ENCODE measurements around the gene MTOR.

The MTOR gene

GRCh38 chr1:11252538-11252937 lies 9.8 kb downstream of the MTOR start:
- no peak for DNase-seq (ENCODE audit: low spot score)
- no peak overlapping the region for H3K27ac ChIP-seq
- no peak for TF ChIP-seq CTCF (conservative IDR thresholded peaks at IDR 0.05; ENCODE audit: low read depth)
- POLR2A ChIA-PET (ENCODE audit: low non-redundant PET) = no interaction called here
- CTCF ChIA-PET = no interaction called here

- no peak for TF ChIP-seq CTCF (conservative IDR thresholded peaks at IDR 0.05; ENCODE audit: low read depth)
- ChIA-PET POLR2A (ENCODE audit: low non-redundant PET) (no interaction called here), CTCF (interaction anchor here (0.6 to 1.1 kb wide), 2 partner anchors 11 to 211 kb away, joined by 3 read pairs; no protein-coding TSS in a partner anchor)
- no peak overlapping the region for H3K27ac ChIP-seq
- DNase-seq (ENCODE audit: low spot score) = no peak
Measured at GRCh38 chr1:11248169-11248568, 14.2 kb downstream of the MTOR start.

- ChIA-PET POLR2A (ENCODE audit: low non-redundant PET) (no interaction called here), CTCF (no interaction called here)
- no peak overlapping the region for H3K27ac ChIP-seq
- no peak for TF ChIP-seq CTCF (conservative IDR thresholded peaks at IDR 0.05; ENCODE audit: low read depth)
- DNase-seq (ENCODE audit: low spot score) = no peak
Measured at GRCh38 chr1:11245904-11246719, 16.2 kb downstream of the MTOR start.

GRCh38 chr1:11245248-11245647 lies 17.1 kb downstream of the MTOR start:
- ChIA-PET POLR2A (ENCODE audit: low non-redundant PET) (no interaction called here), CTCF (no interaction called here)
- no peak overlapping the region for H3K27ac ChIP-seq
- TF ChIP-seq CTCF (conservative IDR thresholded peaks at IDR 0.05; ENCODE audit: low read depth) = no peak
- DNase-seq (ENCODE audit: low spot score) = no peak

GRCh38 chr1:11238311-11238710 lies 24.0 kb downstream of the MTOR start:
- ChIA-PET POLR2A (ENCODE audit: low non-redundant PET) (no interaction called here), CTCF (interaction anchor here (0.7 kb wide), 1 partner anchor 41 kb away, joined by 3 read pairs; no protein-coding TSS in a partner anchor)
- TF ChIP-seq CTCF (conservative IDR thresholded peaks at IDR 0.05; ENCODE audit: low read depth) = no peak
- no peak for DNase-seq (ENCODE audit: low spot score)
- H3K27ac ChIP-seq = no peak overlapping the region

GRCh38 chr1:11237356-11237755 lies 25.0 kb downstream of the MTOR start:
- DNase-seq (ENCODE audit: low spot score) = no peak
- H3K27ac ChIP-seq = no peak overlapping the region
- no peak for TF ChIP-seq CTCF (conservative IDR thresholded peaks at IDR 0.05; ENCODE audit: low read depth)
- CTCF ChIA-PET = no interaction called here
- POLR2A ChIA-PET (ENCODE audit: low non-redundant PET) = no interaction called here

All from RWPE1 (cell line).